Bronchial epithelial cell (primary cell): ENCODE data around the gene METRN. TPM values are rescaled to one million over a fixed set of nuclear protein-coding genes. Genes with fewer than 3 reads are reported as not detected.

Experiments
- DNase-seq: peaks from one replicate; pipeline ENCODE4 v3.0.0-alpha.2; 2010; ENCODE audit warnings: low read depth
- FAIRE-seq: peaks from 2 replicates; lab custom pipeline; 2011; peaks lifted over from hg19 to GRCh38; lab: Jason Lieb, UNC
- H3K27me3 ChIP-seq: 2 replicates; pipeline ENCODE4 v1.5.1; 2011; ENCODE audit warnings: low read length; ENCODE audit not compliant: control insufficient read depth, insufficient read depth
- H3K36me3 ChIP-seq: 2 replicates; pipeline ENCODE4 v1.5.1; 2011; ENCODE audit warnings: low read length; ENCODE audit not compliant: control insufficient read depth, insufficient read depth
- H3K4me3 ChIP-seq: 2 replicates; pipeline ENCODE4 v1.5.1; 2011; ENCODE audit warnings: mild to moderate bottlenecking, low read depth, low read length, control low read depth
- CTCF ChIP-seq: IDR thresholded peaks from 2 replicates; pipeline ENCODE4 v1.5.1; 2011; ENCODE audit warnings: mild to moderate bottlenecking, moderate library complexity, low read length, control low read depth, inconsistent platforms; ENCODE audit not compliant: insufficient read depth, severe bottlenecking
- total RNA-seq: library from RNA; depleted of rRNA; stranded (reverse); fragments of >200 nt; gene quantifications from 2 replicates; pipeline ENCODE4 v1.2.1, GENCODE V29; 2014

The METRN gene
- total RNA-seq, 1 donor from 2014 or later, result 63.7 TPM

GRCh38 chr16:743794-744500, 29.0 kb downstream of the METRN start:
- no peak for FAIRE-seq
- peak; percentile 6 for TF ChIP-seq CTCF

GRCh38 chr16:745739-746138, 30.8 kb downstream of the METRN start:
- no peak for FAIRE-seq
- no peak for DNase-seq
- no peak overlapping the region for H3K4me3 ChIP-seq
- TF ChIP-seq CTCF, result peak; percentile 76
- no peaks in the 10 kb centered on the region for H3K27me3 ChIP-seq
- H3K36me3 ChIP-seq, result no peaks in the 10 kb centered on the region

More at GRCh38 chr16:743794-744500, 29.0 kb downstream of the METRN start:
- no peak for DNase-seq
- no peaks in the 10 kb centered on the region for H3K36me3 ChIP-seq
- H3K27me3 ChIP-seq, result no peaks in the 10 kb centered on the region
- H3K4me3 ChIP-seq, result no peak overlapping the region

- FAIRE-seq, result no peak
- no peaks in the 10 kb centered on the region for H3K36me3 ChIP-seq
- no peak for DNase-seq
- no peak for TF ChIP-seq CTCF
- H3K4me3 ChIP-seq, result no peak overlapping the region
- H3K27me3 ChIP-seq, result peaks cover 1% of the 10 kb centered on the region
These were observed 31.7 kb downstream of the METRN start for GRCh38 chr16:746637-747036.

GRCh38 chr16:747978-748746, 33.2 kb downstream of the METRN start:
- TF ChIP-seq CTCF, result no peak
- Histone ChIP-seq H3K4me3 (no peak overlapping the region), H3K27me3 (peaks cover 4% of the 10 kb centered on the region), H3K36me3 (no peaks in the 10 kb centered on the region)
- no peak for FAIRE-seq
- no peak for DNase-seq

GRCh38 chr16:749010-749409, 34.1 kb downstream of the METRN start:
- Histone ChIP-seq H3K4me3 (no peak overlapping the region), H3K36me3 (no peaks in the 10 kb centered on the region), H3K27me3 (peaks cover 4% of the 10 kb centered on the region)
- DNase-seq, result no peak
- no peak for FAIRE-seq
- TF ChIP-seq CTCF, result no peak
